IPS-NIHi11 (cell line): ENCODE measurements around the gene CEP250.
"Not testable (repeated sequence)": the region's sequence is repeated elsewhere in the genome, so short reads cannot be mapped to it uniquely, and the experiment has no call there.

Experiments used
- DNase-seq: peaks from one replicate; pipeline ENCODE4 v3.0.0; 2012; ENCODE audit warnings: mixed read lengths, low spot score

CEP250 gene

DNA sequence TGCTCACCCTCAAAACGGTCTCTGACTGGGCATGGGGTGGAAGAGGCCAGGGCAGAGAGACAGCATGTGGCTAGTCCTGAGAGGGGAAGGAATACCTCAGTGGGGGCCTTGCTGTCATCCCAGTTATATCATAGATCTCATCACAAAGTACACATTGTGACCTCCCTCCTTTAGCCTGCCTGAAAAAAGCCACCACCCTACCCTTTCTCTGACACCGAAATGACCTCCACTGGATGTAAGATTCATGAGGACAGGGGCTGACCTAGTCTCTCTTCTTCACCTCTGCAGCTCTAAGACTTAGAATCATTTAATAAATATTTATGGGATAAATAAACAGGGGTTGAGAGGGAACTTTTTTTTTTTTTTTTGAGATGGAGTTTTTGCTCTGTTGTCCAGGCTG, 74.2 kb downstream of the CEP250 start, which contains the start of gene C20orf173:
TSS of gene C20orf173 (minus strand) at position 101 of the 400 bp plus-strand sequence. CDS start 279 bp downstream, outside the sequence.
- no peak for DNase-seq

DNA sequence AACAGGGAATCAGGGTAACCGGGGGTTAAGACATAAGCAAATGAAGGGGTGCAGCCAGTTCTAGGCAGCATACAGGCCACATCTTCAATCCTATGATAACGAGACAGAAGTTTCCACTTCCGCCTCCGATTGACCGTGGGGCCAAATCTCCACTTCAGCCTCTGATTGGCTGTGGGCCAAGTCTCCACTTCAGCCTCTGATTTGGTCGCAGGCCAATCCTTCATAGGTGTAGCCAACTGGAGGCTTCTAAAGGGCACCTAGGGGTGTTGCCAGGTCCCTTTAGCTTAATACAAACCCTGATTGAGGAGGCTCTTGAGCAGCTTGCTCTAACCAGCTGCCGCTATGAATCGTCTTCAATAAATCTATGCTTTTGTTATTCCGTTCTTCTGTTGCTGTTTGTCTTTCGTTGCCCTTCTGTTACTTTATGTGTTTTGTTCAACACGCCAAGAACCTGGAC, 84.4 kb downstream of the CEP250 start:
- DNase-seq: peak; percentile 54

DNA sequence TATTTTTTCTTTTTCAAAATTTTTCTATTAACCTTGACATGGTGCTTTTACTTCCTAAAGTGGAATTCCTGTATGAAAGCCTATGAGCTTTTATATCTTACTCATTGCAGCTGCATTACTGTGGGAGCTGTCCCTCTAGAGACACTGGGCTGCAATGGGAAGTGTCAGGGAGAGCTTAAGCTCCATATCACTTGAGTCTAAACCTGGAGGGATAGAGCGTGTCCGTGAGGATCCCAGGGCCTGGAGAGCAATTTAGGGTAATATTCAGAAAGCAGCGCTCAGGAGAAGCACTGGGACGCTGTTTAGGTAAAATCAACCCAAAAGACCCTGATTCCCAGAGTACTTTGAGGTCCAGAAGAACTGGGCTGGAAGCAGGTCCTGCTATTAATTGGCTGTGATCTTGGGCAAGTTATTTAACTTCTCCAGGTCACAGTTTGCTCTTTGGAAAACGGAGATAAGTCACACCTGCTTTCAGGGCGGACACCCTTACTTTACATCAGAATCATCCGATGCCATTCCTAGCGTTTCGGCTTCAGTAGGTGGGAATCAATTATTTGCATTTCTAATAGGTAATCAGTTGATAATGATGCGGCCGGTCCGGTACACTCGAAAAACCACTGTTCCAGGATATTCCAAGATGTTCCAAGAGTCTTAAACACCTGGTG, 85.9 kb downstream of the CEP250 start:
- DNase-seq: no peak

DNA sequence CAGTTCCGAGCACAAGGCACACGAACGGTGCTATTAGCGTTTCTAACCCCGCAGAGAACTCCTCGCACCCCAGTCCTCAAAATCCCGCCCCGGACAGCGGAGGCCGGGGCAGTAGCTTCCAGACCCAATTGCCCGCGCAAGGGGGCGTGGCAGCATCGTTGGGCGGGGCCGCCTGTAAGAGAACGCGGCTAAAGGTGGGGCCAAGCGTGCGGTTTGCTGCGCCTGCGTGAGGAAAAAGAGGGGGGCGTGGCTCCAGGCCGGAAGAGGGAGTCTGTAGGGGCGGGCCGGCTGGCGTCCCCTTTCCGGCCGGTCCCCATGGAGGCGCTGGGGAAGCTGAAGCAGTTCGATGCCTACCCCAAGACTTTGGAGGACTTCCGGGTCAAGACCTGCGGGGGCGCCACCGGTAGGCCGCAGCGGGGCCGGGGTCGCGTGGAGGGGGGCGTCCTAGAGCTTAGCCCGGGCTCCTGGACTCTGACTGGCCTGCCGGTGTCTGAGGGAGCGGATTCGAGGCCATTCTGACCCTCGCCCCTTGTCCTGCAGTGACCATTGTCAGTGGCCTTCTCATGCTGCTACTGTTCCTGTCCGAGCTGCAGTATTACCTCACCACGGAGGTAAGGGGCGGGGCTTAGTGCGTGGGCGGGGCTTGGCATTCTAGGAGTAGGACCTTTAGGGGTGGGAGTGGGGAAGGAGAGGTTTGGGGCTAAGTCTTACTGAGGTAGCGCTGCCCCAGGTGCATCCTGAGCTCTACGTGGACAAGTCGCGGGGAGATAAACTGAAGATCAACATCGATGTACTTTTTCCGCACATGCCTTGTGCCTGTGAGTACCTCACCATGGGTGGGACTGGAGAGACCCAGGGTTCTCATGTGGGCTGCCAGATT, 86.6 kb downstream of the CEP250 start, which contains the start of gene ERGIC3:
TSS of gene ERGIC3 (plus strand) at position 296 of the 880 bp plus-strand sequence. CDS start at position 316, 20 bp downstream.
- peak; percentile 95 for DNase-seq

- DNase-seq: no peak
These were observed 87.6 kb downstream of the CEP250 start for GRCh38 chr20:35542990-35543389.

- DNase-seq: no peak
These were observed 89.0 kb downstream of the CEP250 start for GRCh38 chr20:35544436-35544835.

- not testable (repeated sequence) for DNase-seq
These were observed 89.5 kb downstream of the CEP250 start for GRCh38 chr20:35544941-35545340.

DNA sequence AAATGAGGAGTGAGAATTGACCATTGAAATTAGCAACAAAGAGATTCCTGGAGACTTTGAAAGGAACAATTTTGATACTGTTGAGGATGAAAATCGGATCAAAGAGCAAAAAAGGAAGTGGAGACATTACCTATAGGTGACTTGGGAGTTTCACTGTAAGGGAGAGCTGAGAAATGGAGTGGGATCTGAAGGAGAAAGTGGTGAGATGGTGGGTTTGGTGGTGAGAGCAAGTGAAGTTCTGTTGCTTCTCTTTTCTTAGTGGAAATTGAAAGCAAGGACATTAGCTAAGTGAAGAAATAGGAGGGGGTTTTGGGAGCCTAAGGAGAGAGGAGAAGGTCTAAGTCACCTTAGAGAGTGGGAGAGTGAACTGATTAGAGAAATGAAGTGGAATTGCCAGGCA, 90.7 kb downstream of the CEP250 start:
- no peak for DNase-seq

DNA sequence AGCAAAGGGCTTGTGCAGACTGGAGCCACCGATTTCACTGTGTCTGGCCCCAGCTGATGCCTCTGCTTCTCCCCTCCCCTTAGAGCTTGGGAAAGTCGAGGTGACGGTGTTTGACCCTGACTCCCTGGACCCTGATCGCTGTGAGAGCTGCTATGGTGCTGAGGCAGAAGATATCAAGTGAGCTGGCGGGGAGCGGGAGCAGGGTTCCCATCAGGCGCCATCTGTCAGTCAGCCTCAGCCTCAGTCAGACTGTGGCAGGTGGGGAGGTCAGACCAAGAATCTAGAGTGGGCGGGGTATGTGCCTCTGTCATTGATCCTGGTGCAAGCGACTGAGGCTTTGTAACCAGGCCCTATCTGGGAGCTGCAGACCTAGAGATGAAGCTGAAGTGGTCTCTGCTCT, 91.9 kb downstream of the CEP250 start:
- DNase-seq: no peak

GRCh38 chr20:35551503-35551902, 96.1 kb downstream of the CEP250 start:
- no peak for DNase-seq

DNA sequence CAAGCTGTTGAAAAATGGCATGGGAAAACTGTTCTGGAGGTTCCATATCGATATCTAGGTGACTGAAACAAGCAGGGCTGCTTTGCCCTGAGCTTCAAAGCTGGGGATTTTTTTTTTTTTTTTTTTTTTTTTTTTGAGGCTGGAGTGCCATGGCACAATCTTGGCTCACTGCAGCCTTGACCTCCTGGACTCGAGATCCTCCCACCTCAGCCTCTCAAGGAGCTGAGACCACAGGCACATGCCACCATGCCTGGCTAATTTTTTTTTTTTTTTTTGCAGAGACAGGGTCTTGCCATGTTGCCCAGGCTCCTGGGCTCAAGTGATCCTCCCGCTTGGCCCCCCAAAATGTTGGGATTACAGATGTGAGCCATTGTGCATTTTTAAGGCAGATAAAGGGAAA, 97.5 kb downstream of the CEP250 start:
- DNase-seq: no peak

DNA sequence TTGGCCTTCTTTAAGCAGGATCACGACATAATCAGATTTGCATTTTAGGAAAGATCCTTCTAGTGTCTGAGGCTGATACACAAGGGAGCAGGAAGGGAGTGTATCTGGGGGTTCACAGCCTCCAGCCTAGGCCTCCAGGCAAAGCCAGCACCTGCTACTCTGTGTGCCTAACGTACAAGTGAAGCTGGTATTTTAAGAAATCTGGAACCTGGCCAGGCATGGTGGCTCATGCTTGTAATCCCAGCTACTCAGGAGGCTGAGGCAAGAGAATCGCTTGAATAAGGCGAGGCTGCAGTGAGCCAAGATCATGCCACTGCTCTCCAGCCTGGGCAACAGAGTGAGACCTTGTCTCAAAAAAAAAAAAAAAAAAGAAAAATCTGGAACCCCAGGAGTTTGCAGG, 100.1 kb downstream of the CEP250 start:
- not testable (repeated sequence) for DNase-seq

DNA sequence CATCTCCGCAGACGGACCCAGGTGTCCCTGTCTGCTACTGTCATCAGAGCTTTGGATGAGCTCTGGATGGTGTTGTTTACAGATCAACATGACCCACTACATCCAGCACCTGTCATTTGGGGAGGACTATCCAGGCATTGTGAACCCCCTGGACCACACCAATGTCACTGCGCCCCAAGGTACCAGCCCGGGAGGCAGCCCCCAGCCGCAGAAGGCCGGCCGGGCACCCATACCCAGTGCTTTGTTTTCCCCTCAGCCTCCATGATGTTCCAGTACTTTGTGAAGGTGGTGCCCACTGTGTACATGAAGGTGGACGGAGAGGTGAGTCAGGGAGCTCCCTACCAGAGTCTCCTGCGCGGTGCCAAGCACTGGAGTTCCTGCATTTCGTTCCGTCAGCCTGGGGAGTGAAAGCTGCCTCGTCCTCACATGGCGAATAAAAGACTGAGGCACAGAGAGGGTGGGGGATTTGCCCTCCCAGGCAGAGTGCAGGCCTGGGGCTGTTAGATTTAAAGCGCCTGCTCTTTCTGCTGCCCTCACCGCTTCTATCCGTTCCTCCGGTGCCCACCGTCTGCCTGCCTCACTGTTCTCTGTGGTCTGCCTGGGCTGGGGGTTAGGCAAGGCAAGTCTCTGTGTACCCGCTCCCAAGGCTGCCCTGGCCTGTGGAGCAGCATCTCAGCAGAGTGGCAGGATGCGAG, 100.7 kb downstream of the CEP250 start:
- no peak for DNase-seq

DNA sequence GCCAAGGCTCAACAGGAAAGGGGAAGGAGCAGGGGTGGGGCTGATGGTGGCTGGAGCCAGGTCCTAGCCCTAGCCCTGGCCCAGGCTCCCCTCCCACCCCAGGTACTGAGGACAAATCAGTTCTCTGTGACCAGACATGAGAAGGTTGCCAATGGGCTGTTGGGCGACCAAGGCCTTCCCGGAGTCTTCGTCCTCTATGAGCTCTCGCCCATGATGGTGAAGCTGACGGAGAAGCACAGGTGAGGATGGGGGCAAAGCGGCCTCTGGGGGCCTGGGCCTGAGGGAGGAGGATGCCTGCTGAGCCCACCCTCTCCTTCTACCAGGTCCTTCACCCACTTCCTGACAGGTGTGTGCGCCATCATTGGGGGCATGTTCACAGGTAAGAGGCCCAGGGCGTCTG, 101.5 kb downstream of the CEP250 start:
- DNase-seq: no peak

- no peak for DNase-seq
These were observed 103.1 kb downstream of the CEP250 start for GRCh38 chr20:35558451-35558850.

GRCh38 chr20:35559042-35559693, 103.8 kb downstream of the CEP250 start:
- no peak for DNase-seq

DNA sequence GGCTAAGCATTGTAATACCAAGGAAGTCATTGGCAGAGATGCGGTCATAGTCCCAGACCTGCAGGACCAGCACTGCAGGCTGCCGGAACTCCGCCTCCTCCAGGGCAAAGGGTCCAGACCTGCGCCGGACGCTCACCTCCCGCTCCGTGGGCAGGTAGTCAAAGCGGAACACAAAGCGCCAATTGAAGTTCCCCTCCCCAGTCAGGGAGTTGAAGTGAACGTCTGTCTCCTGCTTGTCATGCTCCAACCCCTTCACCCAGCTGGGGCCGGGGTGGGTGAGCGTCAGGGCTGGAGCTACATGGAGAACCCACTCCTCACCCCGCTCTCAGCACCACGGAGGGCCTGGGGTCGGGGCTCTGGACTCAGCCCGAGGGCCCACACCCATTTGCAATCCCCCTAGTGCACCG, 104.7 kb downstream of the CEP250 start:
- DNase-seq: no peak

DNA sequence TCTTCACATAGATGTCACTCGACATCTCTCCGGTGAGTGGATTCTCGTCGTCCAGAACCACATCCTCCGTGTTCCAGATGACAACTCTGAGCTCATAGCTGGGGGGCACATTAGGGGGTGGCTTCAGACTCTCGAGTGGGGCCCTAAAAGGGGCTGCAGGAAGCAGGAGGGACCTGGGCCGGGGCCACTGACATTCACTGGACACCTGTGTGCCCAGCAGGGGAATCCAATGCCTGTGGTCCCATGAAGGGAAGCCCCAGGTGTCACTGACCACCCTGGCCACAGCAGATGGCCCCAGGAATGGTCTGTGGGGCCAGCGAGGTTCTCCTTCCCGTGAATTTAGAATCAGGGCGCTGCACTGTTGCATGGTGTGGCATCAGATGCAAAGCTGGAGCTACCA, 105.1 kb downstream of the CEP250 start:
- no peak for DNase-seq

GRCh38 chr20:35561268-35561667, 105.9 kb downstream of the CEP250 start:
- DNase-seq: peak; percentile 76

GRCh38 chr20:35561671-35562070, 106.3 kb downstream of the CEP250 start:
- DNase-seq: peak; percentile 73

DNA sequence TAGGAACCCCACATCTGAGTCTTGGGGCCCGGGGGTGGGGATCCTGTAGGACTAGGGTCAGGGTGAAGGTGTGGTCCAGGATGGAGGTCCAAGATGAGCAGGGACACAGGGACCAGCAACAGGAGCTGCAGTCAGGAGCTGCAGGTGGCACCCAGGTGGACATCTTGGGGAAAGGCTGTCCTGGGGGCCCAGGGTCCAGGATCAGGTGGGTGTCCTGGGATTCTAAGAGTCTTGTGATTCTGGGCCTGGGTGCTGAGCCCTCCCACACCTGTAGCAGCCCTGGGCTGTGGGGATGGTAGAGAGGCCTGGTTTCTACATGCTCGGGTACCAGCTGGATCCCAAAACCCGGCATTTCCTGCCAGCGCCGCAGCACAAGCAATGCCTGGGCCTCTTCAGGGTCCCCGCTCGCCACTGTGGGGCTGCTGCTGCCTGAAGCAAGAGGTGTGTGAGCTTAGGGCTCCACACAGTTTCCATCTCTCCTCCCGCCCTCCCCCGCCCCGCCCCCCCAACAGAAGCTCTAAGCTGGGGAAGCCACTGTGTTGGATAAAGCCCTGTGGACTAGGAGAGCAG, 107.2 kb downstream of the CEP250 start:
- no peak for DNase-seq

- no peak for DNase-seq
These were observed 108.4 kb downstream of the CEP250 start for GRCh38 chr20:35563834-35564233.
